Smooth muscle cell (in vitro differentiated cells): Measurements from ENCODE around the gene UBXN6. TPM values are rescaled to one million over a fixed set of nuclear protein-coding genes. Genes with fewer than 3 reads are reported as not detected.

ENCODE experiments used
- DNase-seq: peaks from one replicate; lab custom pipeline; 2025; ENCODE audit not compliant: unreplicated experiment; lab: John Stamatoyannopoulos, UW
- H2AFZ ChIP-seq: fragments of 200-600 bp; sonication (generic); 2 replicates; pipeline ENCODE4 v1.6.0; 2016; ENCODE audit warnings: antibody characterized with exemption, low read depth, mild to moderate bottlenecking
- H3F3A ChIP-seq: fragments of 200-600 bp; sonication (generic); 2 replicates; pipeline ENCODE4 v1.6.0; 2017; ENCODE audit warnings: antibody characterized with exemption, low read depth
- H3K27ac ChIP-seq: fragments of 200-600 bp; sonication (generic); 2 replicates; pipeline ENCODE4 v1.5.1; 2016; ENCODE audit warnings: low read depth, mild to moderate bottlenecking
- H3K27me3 ChIP-seq: fragments of 200-600 bp; sonication (generic); 2 replicates; pipeline ENCODE4 v1.6.1; 2016; ENCODE audit warnings: low read depth, mild to moderate bottlenecking
- H3K36me3 ChIP-seq: fragments of 200-600 bp; sonication (generic); 2 replicates; pipeline ENCODE4 v1.5.1; 2016; ENCODE audit warnings: low read depth
- H3K4me1 ChIP-seq: fragments of 200-600 bp; sonication (generic); 2 replicates; pipeline ENCODE4 v1.5.1; 2016; ENCODE audit warnings: low read depth
- H3K4me2 ChIP-seq: fragments of 200-600 bp; sonication (generic); 2 replicates; pipeline ENCODE4 v1.6.0; 2016; ENCODE audit warnings: mild to moderate bottlenecking
- H3K4me3 ChIP-seq: fragments of 200-600 bp; sonication (generic); 2 replicates; pipeline ENCODE4 v1.5.1; 2016; ENCODE audit warnings: mild to moderate bottlenecking
- H3K79me2 ChIP-seq: fragments of 200-600 bp; sonication (generic); 2 replicates; pipeline ENCODE4 v1.6.0; 2016; ENCODE audit warnings: low read depth, mild to moderate bottlenecking
- H3K9ac ChIP-seq: fragments of 200-600 bp; sonication (generic); 2 replicates; pipeline ENCODE4 v1.6.0; 2016; ENCODE audit warnings: low read depth
- H3K9me3 ChIP-seq: fragments of 200-600 bp; sonication (generic); replicated peaks from 2 replicates; pipeline ENCODE4 v1.5.1; 2016; ENCODE audit warnings: low read depth
- H4K20me1 ChIP-seq: fragments of 200-600 bp; sonication (generic); 2 replicates; pipeline ENCODE4 v1.6.0; 2016; ENCODE audit warnings: low read depth
- CTCF ChIP-seq: fragments of 200-600 bp; sonication (generic); IDR thresholded peaks from 2 replicates; pipeline ENCODE4 v1.5.1; 2017; ENCODE audit warnings: borderline replicate concordance, mild to moderate bottlenecking, antibody characterized with exemption; ENCODE audit not compliant: insufficient read depth, poor library complexity, severe bottlenecking
- WGBS: methylation state at CpG from one replicate; pipeline ENCODE4 v1.1.7; 2016; ENCODE audit warnings: low lambda C conversion rate; 5-methylcytosine and 5-hydroxymethylcytosine counted together
- polyA plus RNA-seq: library from polyadenylated mRNA; unstranded; fragments of >200 nt; fragmentation: Nextera tagmentation; extraction: Ambion mirVana; gene quantifications from 2 replicates; pipeline ENCODE4 v1.2.1, GENCODE V29; 2016
- total RNA-seq: library from RNA; depleted of rRNA; stranded (reverse); fragments of >200 nt; gene quantifications from 2 replicates; pipeline ENCODE4 v1.2.3, GENCODE V29; 2014

The UBXN6 gene
- total and polyA plus RNA-seq, 2 experiments from 2014 or later, result 44.8 to 50.7 TPM

GRCh38 chr19:4447327-4448146 lies 10.1 kb downstream of the UBXN6 start:
- Histone ChIP-seq H3K9me3 (no peaks in the 10 kb centered on the region), H3K27me3 (no peaks in the 10 kb centered on the region), H3K36me3 (no peaks in the 10 kb centered on the region), H3K9ac (no peak overlapping the region), H3K4me1 (no peaks in the 10 kb centered on the region), H3K4me3 (no peak overlapping the region), H3F3A (no peaks in the 10 kb centered on the region), H3K27ac (no peak overlapping the region), H2AFZ (no peak overlapping the region), H3K79me2 (no peaks in the 10 kb centered on the region), H4K20me1 (peaks cover 31% of the 10 kb centered on the region), H3K4me2 (no peak overlapping the region)
- no peak for DNase-seq
- WGBS, result 97% methylated on average over 28 of the region's 28 CpGs
- TF ChIP-seq CTCF, result no peak

- H3K27me3 ChIP-seq, result no peaks in the 10 kb centered on the region
- no peaks in the 10 kb centered on the region for H3F3A ChIP-seq
- no peak for DNase-seq
- H3K79me2 ChIP-seq, result no peaks in the 10 kb centered on the region
- H3K36me3 ChIP-seq, result no peaks in the 10 kb centered on the region
- H3K4me1 ChIP-seq, result no peaks in the 10 kb centered on the region
- H3K27ac ChIP-seq, result no peak overlapping the region
- no peak for TF ChIP-seq CTCF
- WGBS, result 93% methylated on average over 12 of the region's 15 CpGs
- H3K9me3 ChIP-seq, result no peaks in the 10 kb centered on the region
- H4K20me1 ChIP-seq, result peaks cover 31% of the 10 kb centered on the region
- no peak overlapping the region for H3K4me2 ChIP-seq
- no peak overlapping the region for H3K4me3 ChIP-seq
- no peak overlapping the region for H2AFZ ChIP-seq
- no peak overlapping the region for H3K9ac ChIP-seq
These were observed 10.8 kb downstream of the UBXN6 start for GRCh38 chr19:4446704-4447200.

GRCh38 chr19:4445963-4446703 lies 11.5 kb downstream of the UBXN6 start:
- H3K27ac ChIP-seq, result no peak overlapping the region
- peaks cover 30% of the 10 kb centered on the region for H4K20me1 ChIP-seq
- H3K36me3 ChIP-seq, result no peaks in the 10 kb centered on the region
- no peak overlapping the region for H3K4me3 ChIP-seq
- no peaks in the 10 kb centered on the region for H3K9me3 ChIP-seq
- DNase-seq, result no peak
- no peak overlapping the region for H3K9ac ChIP-seq
- WGBS, result 95% methylated on average over 58 of the region's 58 CpGs
- H2AFZ ChIP-seq, result no peak overlapping the region
- H3F3A ChIP-seq, result no peaks in the 10 kb centered on the region
- no peaks in the 10 kb centered on the region for H3K79me2 ChIP-seq
- H3K4me1 ChIP-seq, result no peaks in the 10 kb centered on the region
- H3K4me2 ChIP-seq, result no peak overlapping the region
- H3K27me3 ChIP-seq, result no peaks in the 10 kb centered on the region
- no peak for TF ChIP-seq CTCF
